ENCODE measurements around the gene ZNF133.

The ZNF133 gene

GRCh38 chr20:18363708-18364107, 75.4 kb downstream of the ZNF133 start:
- TF ChIP-seq CTCF (IDR thresholded peaks at IDR 0.05; ENCODE audit: low read depth, low read length) (no peak), EZH2phosphoT487 (IDR thresholded peaks at IDR 0.05; ENCODE audit: low read depth) (no peak)
- H2AFZ ChIP-seq (ENCODE audit: low read depth, low read length): no peak overlapping the region
- H3K79me2 ChIP-seq (ENCODE audit: low read length): no peaks in the 10 kb centered on the region
- H3K36me3 ChIP-seq (replicated peaks; ENCODE audit: low read depth, low read length): no peaks in the 10 kb centered on the region
- no peak overlapping the region for H3K4me2 ChIP-seq (ENCODE audit: low read length)
- no peaks in the 10 kb centered on the region for H3K4me1 ChIP-seq (ENCODE audit: low read length)
- H3K27ac ChIP-seq (ENCODE audit: low read length): no peak overlapping the region
- no peaks in the 10 kb centered on the region for H3K9me3 ChIP-seq (ENCODE audit: insufficient read depth, low read length)
- H3K9ac ChIP-seq (ENCODE audit: low read length): no peak overlapping the region
- no peaks in the 10 kb centered on the region for H3K27me3 ChIP-seq (ENCODE audit: low read depth, low read length)
- H3K4me3 ChIP-seq (ENCODE audit: low read length): no peak overlapping the region
- H4K20me1 ChIP-seq (ENCODE audit: insufficient read depth, low read length): no peaks in the 10 kb centered on the region

GRCh38 chr20:18364768-18365167, 76.4 kb downstream of the ZNF133 start:
- no peak overlapping the region for H3K9ac ChIP-seq (ENCODE audit: low read length)
- H2AFZ ChIP-seq (ENCODE audit: low read depth, low read length): no peak overlapping the region
- H3K4me3 ChIP-seq (ENCODE audit: low read length): no peak overlapping the region
- no peak overlapping the region for H3K4me2 ChIP-seq (ENCODE audit: low read length)
- TF ChIP-seq EZH2phosphoT487 (IDR thresholded peaks at IDR 0.05; ENCODE audit: low read depth) (no peak), CTCF (IDR thresholded peaks at IDR 0.05; ENCODE audit: low read depth, low read length) (no peak)
- H3K27ac ChIP-seq (ENCODE audit: low read length): no peak overlapping the region
- no peaks in the 10 kb centered on the region for H3K4me1 ChIP-seq (ENCODE audit: low read length)
- H3K27me3 ChIP-seq (ENCODE audit: low read depth, low read length): no peaks in the 10 kb centered on the region
- H3K36me3 ChIP-seq (replicated peaks; ENCODE audit: low read depth, low read length): no peaks in the 10 kb centered on the region
- no peaks in the 10 kb centered on the region for H3K79me2 ChIP-seq (ENCODE audit: low read length)
- no peaks in the 10 kb centered on the region for H4K20me1 ChIP-seq (ENCODE audit: insufficient read depth, low read length)
- H3K9me3 ChIP-seq (ENCODE audit: insufficient read depth, low read length): no peaks in the 10 kb centered on the region
